Glomerular endothelial cell (primary cell): Measurements from ENCODE around the gene CARD19. TPM values are rescaled to one million over a fixed set of nuclear protein-coding genes. Genes with fewer than 3 reads are reported as not detected.
"Not testable (repeated sequence)": the region's sequence is repeated elsewhere in the genome, so short reads cannot be mapped to it uniquely, and the experiment has no call there.

Experiments used
- DNase-seq: peaks from one replicate; pipeline ENCODE4 v3.0.0-alpha.2; 2011; ENCODE audit warnings: low read depth, low spot score; ENCODE audit errors: extremely low read depth
- total RNA-seq: library from RNA; depleted of rRNA; stranded (reverse); fragments of >200 nt; gene quantifications from 2 replicates; pipeline ENCODE4 v1.2.3, GENCODE V29; 2015

The CARD19 gene
- total RNA-seq, 1 donor from 2014 or later: 97.3 TPM

DNA sequence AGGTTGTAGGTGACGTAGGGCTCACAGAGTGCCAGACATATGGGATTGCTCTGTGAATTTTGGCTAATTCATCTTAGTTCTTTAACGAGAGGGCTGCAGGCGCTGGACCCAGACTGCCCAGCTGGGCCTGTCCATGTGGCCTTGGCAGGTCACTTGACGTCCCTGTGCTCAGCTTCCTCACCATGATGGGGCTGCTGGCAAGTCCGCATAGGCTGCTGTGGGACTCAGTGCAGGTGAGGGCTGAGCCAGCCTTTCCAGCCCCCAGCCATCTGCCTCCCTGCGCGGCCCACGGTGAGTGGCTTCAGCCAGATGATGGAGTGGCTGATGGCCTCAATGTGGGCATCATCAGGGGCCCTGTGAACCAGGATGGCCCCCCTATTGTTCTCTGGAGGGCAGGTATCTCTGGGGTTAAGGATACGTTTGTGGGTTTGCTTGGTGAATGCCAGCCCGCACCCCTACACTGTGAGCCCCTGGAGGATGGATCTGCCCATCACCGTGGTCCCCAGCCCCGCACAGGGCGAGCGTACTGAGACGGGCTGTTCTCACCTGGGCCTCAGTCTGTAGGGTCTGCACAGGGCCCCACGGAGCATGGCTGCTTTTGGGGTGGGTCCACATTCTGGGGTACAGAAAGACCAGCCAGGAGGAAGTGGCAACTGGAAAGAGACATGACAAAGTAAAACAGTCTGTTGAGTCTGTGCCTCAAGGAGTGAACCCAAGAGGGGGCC lies 3.7 kb downstream of the CARD19 start:
- DNase-seq: no peak

DNA sequence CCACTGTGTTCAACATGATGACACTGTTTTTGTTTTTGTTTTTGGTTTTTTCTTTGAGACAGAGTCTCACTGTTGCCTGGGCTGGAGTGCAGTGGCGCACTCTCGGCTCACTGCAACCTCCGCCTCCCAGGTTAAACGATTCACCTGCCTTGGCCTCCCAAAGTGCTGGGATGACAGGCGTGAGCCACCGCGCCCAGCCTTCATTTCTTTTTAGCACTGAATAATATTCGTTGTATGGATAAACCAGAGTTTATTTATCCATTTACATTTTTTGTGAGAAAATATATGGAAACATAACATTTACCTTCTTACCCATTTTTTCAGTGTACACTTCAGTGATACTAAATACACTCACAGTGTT lies 4.2 kb downstream of the CARD19 start:
- no peak for DNase-seq

DNA sequence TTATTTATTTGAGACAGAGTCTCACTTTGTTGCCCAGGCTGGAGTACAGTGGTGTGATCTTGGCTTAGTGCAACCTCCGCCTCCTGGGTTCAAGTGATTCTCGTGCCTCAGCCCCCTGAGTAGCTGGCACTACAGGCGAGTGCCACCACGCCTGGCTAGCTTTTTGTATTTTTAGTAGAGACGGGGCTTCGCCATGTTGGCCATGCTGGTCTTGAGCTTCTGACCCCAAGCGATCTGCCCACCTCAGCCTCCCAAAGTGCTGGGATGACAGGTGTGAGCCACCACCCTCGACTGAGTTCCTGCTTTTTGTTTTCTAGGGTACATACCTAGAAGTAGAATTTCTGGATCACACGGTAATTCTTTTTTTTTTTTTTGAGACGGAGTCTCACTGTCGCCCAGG lies 5.1 kb downstream of the CARD19 start:
- not testable (repeated sequence) for DNase-seq

DNA sequence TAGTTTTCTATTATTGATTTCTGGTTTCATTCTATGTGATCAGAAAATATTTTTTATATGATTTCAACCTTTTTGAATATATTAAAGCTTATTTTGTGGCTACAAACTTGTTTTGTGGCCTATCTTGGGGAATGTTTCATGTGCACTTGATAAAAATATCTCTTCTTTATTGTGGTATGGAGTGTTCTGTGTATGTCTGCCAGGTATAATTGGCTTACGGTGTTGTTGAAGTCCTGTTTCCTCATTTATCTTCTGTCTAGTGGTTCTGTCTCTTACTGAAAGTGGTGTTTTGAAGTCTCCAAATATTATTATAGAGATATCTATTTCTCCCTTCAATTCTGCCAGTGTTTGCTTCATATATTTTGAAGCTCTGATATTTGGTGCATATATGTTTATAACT lies 9.6 kb downstream of the CARD19 start:
- no peak for DNase-seq

DNA sequence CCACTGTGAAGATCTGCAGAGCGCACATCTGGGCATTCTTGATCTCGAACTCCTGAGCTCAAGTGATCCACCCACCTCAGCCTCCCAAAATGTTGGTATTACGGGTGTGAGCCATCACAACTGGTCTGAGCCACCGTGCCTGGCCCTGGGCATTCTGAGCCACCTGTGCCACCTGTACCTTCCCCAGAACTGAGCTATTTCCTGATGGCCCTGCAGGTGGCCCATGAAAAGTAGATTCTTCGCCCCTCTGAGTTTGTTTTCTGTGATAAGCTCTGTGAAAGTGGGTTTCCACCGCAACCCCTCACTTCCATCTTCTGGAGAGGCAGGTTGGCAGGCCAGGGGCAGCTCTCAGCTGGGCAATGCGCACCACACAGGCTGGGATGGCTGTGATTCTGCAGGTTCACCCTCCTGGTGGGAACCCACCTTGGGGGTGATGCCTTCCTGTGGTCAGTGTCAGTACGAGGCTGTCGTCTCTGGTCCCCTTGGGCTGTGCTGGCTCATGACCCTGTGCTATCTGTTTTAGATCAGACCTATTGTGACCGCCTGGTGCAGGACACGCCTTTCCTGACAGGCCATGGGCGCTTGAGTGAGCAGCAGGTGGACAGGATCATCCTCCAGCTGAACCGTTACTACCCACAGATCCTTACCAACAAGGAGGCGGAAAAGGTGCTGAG lies 11.3 kb downstream of the CARD19 start:
- no peak for DNase-seq

DNA sequence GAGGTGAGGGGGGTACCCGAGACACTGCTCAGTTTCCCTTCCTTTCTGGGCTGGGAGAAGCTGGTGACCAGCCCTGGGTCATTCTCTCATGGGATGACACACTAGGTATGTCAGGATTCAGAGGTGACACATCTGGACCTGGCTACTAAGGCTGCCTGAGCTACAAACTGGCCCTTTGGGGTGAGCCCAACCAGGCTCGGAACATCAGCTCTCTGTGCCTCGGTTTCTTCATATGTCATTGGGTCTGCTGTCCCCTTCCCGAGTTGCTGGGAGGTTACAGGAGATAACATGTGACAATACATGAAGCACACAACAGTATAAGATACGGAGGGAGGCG lies 11.8 kb downstream of the CARD19 start:
- no peak for DNase-seq

DNA sequence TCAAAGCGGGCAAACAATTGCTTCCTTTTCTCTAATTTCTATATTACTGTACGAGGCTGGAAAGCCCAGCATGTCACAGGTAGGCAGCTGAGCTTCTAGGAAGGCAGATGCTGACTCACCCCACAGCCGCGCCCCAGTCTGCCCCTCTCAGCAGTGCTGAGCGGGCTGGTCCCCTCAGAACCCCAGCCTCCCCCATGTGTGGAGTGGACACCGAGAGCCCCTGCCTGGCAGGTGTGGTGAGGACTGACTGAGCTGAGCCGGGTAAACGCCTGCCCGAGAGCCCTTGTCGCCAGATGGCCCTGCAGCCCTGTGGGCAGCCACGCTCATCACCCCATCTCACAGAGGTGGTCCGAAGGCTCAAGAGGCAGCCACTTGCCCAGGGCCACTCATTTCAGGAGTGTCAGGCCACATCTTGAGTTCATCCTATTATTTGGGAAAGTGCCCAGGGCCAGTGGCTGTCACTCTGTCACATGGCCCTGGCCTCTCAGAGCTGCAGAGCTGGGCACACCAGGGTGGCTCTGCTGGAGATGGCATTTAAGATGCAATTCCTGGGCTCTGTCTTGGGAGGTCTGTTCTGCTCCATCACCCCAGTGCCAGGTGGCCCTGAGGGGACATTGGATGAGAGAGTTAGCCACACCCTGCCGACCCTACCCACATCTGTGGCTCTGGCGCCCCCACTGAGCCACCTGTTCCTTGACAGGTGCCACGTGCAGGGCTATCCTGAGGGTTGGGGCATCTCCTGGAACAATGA lies 12.4 kb downstream of the CARD19 start:
- DNase-seq: no peak

DNA sequence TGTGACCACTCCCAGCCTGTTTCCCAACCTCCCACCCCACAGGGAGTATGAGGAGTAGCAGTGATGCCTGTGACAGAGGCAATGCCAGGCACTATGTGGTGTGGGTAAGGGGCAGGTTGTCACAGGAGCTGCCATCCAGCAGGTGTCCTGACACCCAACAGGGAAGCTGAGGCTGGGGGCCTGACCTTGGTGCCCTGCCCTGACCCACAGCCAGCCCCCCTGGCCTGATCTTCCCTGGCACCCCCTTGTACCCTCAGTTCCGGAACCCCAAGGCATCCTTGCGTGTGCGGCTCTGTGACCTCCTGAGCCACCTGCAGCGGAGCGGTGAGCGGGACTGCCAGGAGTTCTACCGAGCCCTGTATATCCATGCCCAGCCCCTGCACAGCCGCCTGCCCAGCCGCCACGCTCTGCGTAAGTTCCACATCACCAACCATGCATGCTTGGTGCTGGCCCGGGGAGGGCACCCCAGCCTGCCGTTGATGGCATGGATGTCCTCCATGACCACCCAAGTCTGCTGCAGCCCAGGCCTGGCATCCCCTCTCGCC lies 14.4 kb downstream of the CARD19 start:
- no peak for DNase-seq

DNA sequence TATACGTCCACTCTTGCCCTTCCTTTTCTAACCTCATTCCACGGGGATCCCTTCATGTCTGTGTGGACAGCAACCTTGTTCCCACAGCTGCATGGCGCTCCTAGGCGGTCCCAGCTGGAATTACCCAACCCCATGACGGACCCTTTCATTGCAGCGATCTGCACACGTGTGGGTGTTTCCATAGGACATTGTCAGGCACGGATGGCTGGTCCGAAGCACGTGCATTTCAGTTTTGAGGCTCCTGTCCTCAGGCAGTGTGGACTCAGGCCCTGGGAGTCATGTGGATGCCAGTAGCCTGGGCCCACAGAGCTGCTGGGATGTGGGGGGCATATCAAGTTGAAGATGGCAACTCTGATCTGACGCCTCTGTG lies 15.0 kb downstream of the CARD19 start:
- DNase-seq: no peak

DNA sequence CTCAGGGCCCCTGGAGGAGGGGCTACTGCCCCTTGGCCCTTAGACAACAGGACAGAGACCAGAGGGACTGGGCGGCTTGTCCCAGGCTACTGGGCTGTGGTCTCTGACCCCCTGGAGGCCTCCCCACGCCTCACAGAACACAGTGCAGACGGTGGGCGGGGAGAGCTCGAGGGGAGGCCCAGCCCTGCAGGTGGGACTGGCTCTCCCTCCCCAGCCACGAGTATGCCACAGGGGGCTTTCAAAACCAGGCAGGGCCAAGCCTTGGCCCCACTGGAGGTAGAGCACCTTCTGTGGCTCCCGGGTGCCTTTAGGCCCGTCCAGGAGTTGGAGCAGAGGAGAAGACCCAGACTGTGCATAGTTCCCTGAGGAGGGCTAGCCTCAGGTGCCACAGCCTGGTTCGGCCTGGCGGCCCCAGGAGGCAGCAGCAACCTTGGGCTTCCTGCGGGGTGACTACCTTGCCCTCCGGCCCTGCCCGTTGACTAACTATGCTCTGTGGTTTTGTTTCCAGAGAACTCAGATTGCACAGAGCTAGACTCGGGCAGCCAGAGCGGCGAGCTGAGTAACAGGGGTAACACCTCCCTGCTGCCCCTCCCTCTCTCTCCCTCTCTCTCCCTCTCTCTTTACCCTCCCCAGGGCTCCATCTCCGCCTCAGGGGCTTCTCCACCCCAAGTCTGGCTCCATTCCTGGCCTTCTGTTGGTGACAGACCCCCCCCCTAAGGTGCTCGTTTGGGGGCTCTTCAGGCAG lies 15.5 kb downstream of the CARD19 start:
- DNase-seq: no peak

DNA sequence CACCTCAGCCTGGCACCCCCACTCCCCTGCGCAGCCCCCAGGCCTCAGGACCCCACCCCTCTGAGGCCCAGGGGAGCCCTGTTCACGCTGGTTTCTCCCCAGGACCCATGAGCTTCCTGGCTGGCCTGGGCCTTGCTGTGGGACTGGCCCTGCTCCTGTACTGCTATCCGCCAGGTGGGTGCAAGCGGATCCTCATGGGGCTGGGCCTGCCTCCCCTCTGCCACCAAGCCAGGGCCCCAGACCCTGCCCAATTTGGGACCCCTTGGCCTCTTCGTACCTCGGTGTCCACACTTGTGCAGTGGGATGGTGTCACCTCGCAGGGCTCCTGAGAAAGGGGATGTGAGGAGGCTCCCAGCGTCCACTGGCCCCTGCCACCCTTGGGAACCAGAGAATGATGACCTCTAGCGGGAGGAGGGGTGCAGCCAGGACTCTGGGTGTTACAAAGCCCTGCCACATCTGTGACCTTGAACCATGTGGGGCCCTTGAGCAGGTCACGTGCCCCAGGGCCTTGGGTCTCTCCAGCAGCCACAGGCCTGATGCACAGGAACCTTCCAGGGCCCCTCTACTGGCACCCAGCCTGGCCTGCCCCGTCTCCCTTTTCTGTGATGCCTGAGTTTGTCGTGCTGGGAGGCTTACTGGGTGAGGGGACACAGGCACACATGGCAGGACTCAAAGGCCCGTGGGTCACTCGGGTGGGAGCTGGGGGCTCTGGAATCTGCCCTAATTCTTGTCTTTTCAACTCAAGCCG lies 16.3 kb downstream of the CARD19 start:
- no peak for DNase-seq

DNA sequence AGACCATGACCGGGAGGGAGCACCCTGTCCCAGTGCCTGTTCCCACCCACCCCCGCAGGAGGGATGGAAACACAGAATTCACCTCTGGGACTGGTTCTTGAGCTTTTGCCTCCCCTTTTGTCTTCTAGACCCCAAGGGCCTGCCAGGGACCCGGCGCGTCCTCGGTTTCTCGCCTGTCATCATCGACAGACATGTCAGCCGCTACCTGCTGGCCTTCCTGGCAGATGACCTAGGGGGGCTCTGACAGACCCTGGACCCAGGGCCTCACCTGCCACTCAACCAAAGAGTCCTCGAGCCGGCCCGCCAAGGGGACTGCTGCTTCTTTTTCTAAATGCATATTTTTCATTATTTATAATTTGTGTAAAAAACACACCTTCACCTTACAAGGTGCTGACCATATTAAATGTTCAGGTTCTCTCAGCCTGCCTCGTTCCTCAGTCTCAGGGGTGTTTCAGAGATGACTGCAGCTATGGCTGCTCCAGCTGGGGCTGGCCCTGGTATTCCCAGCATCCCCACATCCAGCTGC lies 16.9 kb downstream of the CARD19 start:
- no peak for DNase-seq

DNA sequence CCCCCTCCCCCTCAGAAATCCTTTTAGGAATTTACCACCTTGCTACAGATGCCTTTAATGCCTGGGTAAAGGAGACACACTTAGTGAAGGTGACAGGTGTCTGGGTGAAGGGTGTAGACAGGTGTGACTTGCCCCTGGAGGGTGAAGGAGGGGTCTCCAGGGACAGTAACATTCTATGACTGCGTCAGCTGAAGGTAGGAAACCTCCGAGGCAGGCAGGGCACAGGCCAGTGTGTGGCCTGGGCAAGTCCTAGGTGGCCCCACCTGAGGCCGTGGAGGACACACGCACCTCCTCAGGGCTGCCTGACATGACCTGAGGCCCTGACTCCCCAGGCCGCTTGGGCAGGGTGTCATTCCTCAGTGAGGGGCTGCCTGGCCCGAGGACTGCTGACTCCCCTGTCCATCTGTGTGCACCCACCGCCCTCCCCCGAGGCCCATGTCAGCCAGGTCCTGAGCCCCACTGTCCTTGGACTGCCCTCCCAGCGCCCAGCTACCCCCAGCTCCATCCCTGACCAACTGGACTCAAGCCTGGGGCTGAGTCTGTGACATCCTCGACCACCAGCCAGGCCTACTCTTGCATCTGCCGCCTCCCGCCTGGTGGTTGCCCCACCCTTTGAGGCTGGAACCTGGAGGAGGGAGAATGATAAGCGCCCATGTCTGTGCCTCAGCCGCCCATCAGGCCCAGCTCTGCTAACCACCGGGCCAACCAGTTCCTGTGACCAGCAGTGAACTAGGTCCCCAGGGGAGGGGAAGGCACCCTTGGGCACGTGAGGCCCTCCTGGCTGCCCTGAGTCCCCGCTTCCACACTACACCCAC lies 18.4 kb downstream of the CARD19 start:
- DNase-seq: no peak

DNA sequence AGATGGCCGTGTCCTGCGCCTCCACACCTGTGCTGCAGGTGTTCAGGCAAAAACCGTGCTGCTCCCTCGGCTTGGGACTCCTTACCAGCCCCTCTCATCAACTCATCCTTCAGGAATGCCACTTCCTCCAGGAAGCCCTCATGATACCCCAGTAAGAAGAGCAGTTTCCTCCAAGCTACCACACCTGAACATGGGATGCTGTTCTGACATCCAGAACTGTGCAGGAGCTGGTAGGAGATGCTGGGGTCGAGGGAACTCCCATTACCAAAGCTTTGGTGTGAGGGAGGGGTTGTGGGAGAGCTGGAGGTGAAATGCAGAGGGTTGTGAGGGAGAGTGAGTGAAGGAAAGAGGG lies 18.9 kb downstream of the CARD19 start:
- DNase-seq: no peak

DNA sequence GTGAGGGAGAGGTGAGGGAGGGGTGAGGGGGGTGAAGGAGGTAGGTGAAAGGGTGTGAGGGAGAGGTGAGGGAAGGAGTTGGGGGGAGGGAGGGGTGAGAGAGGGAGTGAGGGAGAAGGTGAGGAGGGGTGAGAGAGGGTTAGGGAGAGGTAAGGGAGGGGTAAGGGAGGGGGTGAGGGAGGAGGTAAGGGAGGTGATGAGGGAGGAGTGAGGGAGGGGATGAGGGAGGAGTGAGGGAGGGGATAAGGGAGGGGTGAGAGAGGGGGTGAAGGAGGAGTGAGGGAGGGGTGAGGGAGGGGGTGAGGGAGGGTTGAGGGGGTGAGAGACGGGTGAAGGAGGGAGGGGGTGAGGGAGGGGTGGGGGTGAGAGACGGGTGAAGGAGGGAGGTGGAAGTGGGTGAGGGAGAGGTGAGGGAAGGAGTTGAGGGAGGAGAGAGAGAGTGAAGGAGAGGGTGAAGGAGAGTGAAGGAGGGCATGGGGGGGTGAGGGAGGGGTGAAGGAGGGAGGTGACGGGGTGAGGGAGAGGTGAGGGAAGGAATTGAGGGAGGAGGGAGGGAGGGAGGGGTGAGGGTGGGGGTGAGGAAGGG lies 19.6 kb downstream of the CARD19 start:
- no peak for DNase-seq

DNA sequence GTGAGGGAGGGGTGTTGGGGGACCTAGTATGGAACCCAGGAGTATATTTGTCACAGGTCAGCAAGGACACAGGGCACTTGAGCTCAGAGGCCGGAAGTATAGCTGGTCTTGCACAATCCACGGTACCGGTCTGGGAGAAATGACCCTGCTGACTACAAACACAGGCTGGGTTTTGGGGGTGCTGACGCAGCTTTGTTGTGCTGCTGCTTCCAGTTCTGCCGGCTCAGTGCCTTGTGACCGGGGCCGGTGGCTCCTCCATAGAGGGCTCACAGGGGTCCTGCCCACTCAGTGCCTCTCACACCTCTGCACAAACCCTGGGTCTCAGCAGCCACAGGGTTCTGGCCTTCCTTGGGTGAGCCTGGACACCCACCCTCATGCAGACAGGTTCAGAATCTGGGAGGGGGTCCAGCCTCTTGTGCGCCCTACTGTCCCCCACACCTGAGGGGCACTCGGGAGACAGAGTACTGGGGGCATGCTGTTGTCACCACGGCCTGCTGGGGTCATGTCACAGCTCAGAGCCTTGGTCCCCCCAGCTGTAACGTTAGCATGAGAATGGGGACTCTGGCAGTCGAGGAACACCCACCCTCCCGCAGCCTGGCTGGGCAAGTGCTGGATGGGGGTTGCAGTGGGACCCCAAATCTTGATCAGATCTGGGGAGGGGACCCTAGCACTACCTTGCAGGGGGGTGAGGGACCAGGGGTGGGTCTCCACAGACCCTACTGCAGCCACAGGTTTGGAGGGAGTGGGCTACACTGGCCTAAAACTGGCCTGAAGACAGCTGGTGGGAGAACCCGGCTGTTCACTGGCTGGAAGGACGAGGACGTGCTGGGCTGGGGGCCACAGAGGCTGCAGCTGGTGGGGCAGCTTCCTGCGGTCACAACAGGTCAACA lies 20.3 kb downstream of the CARD19 start:
- DNase-seq: no peak

DNA sequence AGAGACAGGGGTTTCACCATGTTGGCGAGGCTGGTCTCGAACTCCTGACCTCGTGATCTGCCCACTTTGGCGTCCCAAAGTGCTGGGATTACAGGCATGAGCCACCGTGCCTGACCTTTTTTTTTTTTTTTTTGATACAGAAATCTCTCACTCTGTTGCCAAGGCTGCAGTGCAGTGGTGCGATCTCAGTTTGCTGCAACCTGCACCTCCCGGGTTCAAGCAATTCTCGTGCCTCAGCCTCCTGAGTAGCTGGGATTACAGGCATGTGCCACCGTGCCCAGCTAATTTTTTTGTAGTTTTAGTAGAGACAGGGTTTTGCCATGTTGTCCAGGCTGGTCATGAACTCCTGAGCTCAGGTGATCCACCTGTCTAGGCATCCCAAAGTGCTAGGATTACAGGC lies 21.5 kb downstream of the CARD19 start:
- DNase-seq: not testable (repeated sequence)
